GM10266 (cell line): ENCODE results near the gene RPL35.

Source experiments
- DNase-seq: peaks from one replicate; pipeline ENCODE4 v3.0.0; 2012; ENCODE audit errors: extremely low spot score
- CTCF ChIP-seq: IDR thresholded peaks from 2 replicates; pipeline ENCODE4 v1.5.1; 2012; ENCODE audit warnings: mild to moderate bottlenecking, low read depth; ENCODE audit not compliant: control insufficient read depth, insufficient read depth; ENCODE audit errors: missing control alignments

Gene RPL35

DNA sequence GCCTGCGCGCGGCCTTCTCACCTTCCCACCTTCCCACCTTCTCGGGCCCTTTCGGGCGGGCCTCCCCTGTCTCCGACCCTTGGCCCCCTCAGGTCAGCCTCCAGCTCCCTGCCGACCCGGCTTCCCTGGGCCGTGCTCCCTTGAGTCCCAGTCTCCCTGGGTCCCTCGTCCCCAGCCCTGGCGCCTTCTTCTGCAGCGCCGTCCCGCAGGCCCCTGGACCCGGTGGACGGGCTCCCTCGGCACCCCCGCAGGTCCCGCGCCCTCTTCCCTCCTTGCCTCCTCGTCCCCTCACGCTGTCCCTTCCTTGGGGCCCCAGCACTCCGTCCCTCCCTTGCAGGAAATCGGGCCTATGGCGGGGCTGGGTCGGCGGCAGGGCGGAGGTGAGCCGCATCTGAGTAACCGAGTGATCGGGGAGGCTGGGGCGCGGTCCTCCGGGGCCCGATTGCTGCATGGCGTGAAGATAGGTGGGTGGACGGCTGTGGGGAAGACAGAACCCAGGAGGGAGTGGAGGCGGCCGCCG, 7.8 kb upstream of the RPL35 start:
- no peak for DNase-seq
- no peak for TF ChIP-seq CTCF

DNA sequence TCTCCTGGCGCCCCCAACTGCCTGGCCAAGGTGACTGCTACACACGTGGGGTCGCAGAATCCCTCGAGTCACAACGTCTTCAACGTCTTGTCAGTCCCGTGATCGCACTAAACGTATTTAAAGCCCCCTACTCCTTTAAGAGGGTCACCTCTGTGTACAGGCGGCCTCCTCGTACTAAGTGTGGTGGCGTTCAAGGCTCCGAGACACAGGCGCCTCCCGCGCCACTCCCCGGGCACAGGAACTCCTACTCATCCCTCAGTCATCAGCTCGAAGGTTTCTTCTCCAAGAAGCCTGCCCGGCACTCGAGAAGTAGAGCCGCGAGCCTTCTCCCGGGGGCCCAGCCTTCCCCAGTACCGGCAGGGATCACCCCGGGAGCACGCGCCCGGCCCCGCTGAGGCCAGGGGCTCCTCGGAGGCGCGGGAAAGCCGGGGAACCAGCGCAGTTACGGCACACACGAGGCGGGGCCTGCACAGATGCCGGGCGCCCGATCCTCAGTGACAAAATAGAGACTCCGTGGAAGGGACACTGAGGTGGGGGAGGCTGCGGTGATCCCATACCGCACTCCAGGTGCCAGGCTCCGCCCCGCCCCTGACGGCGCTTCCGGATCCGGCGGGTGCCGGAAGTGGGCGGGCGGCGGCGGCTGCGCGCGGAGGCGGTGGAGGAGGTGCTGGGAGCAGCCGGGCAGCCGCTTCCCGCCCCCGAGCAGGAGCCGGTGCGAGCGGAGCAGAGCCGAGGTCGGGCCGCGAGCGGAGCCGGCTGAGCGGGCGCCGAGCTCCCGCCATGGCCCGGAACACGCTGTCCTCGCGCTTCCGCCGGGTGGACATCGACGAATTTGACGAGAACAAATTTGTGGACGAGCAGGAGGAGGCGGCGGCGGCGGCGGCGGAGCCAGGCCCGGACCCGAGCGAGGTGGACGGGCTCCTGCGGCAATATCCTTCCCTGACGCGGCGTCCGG, 7.0 kb upstream of the RPL35 start:
- TF ChIP-seq CTCF: peak; percentile 62
- peak; percentile 95 for DNase-seq

- DNase-seq: no peak
Observed at GRCh38 chr9:124863371-124863871, 1.7 kb upstream of the RPL35 start.

DNA sequence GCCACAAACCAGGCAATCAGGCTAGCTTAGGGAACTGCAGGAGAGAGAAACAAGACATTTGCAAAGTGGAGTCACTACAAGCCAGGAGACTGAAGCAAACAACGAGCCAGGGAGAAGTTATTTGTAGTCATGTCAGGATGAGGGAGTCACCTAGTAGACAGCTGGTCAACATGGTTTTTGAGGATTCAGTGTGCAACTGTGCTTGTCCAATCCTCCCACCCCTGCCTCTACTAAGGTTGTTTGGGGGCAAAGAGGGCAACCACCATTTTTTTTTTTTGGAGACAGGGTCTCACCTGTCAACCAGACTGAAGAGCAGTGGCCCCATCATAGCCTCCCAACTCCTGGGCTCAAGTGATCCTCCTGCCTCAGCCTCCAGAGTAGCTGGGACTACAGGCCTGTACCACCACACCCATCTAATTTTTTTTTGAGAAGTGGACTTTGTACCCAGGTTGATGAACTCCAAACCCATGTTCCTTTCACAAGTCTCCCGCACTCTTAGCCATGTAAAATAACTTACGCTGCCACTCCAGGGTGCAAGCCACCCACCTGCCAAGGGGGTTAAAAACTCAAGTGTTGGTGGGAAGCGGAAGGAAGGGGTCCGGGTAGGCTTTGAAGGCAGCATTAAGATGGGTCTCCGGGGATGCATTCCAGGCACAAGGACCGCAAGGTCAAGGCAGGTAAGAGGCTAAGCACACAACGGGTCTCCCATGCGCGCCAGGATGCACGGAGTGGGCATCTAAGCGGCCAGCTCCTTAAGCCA, 995 bp downstream of the RPL35 start:
- no peak for DNase-seq
- TF ChIP-seq CTCF: no peak

More at GRCh38 chr9:124863371-124863871, 1.7 kb upstream of the RPL35 start:
- TF ChIP-seq CTCF: no peak

GRCh38 chr9:124859803-124860581, 1.8 kb downstream of the RPL35 start:
- no peak for DNase-seq
- TF ChIP-seq CTCF: no peak

- no peak for DNase-seq
- no peak for TF ChIP-seq CTCF
Observed at GRCh38 chr9:124858330-124859046, 3.3 kb downstream of the RPL35 start.
